NCI-H2227 (cell line): ENCODE results near the gene PSMD1.

Experiments used
- DNase-seq: peaks from one replicate; lab custom pipeline; 2025; ENCODE audit not compliant: unreplicated experiment; lab: John Stamatoyannopoulos, UW

Gene PSMD1

DNA sequence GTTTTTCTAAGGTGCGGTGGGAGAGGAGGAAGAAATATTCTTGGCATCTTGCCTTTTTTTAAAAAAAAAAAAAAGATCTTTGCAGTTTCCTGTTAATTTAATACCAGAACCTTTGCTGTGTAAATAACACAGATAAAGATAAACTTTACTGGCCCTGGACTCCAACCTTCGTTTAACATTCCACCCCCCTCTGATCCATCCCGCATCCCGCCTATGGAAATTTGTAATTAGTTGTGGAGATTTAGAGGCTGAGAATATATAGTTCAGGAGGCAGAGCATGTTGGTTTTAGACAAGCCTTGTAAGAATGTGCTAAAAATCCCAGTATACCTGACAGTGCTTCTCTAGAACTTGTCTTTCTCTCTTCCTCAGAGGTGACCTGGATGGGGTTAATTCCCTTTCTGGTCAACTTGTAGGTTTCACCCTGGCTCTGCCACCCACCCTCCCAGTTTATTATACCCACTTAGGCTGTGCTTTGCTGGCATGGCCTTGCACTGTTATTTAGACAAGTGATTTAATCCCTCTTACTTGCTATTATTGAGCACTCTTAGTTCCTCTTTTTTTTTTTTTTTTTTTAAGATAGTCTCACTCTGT, 22.3 kb upstream of the PSMD1 start:
- DNase-seq: no peak

DNA sequence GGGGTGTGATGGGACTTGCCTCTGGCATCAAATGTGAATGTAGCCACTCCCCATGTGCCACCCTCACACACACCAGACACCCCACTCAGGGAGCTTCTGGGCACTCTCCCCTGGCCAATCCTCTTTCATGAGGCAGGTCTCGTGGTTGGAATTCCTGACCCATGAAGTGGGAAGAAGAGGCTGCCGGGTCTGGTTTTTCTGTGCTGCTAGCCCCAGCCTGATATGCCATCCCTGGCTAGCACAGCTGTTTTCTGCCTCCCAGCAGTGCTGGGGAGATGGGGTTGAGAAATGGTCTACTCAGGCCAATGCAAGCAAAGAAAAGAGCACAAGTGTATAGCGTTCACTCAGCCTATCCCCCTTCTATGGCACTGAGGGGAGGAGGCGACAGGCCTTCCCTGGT, 20.5 kb upstream of the PSMD1 start:
- no peak for DNase-seq

DNA sequence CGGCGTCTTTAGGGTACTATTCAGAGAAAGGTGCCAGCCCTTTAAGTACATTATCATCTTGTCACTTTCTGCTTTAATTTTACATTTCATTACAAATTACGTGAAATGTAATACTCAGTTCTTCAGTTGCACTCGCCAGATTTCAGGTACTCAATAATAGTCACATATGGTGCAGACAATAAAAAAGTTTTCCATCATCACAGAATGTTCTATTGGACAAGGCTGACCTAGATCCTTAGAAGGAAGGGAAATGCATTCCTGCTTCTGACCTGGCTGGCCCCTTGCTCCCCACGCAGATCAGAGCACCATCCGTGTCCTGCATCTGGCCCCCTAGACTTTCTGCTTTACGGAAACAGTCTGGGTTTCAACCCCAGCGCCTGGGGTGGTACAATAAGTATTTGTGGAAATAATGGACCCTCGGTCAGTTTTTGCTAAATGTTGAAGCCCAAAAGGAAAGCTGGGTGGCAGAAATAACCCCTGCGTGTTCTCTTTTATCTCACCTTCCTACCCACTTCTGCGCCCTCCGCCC, 20.0 kb upstream of the PSMD1 start:
- no peak for DNase-seq

DNA sequence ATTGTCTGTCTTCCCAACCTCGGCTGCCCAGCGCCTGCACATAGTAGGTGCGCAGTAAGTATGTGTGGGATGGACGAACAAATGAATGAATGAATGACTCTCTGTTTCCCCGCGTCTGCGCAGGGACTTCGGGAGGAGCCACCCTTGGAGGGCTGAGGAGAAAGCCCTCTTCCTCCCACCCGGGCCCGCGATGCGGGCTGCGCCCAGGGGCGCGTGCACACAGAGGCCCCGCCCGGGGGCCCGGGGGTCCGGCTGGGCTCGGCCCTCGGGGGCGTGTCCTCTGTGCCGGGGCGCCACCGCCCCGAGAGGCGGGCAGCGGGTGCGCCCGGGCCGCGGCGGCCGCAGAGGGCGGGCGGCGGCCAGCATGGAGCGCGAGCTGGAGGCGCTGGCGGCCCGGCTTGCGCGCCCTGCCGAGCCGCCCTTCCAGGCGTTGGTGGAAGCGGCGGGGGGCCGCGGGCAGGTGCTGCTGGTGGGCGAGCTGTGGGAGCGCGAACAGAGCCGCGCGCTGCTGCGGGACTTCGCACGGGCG, 19.4 kb upstream of the PSMD1 start, which contains the start of gene C2orf72:
Gene C2orf72, plus strand, starts transcription at position 322 of the 529 bp plus-strand sequence. Its CDS starts 43 bp downstream, at position 365.
- peak; percentile 60 for DNase-seq

DNA sequence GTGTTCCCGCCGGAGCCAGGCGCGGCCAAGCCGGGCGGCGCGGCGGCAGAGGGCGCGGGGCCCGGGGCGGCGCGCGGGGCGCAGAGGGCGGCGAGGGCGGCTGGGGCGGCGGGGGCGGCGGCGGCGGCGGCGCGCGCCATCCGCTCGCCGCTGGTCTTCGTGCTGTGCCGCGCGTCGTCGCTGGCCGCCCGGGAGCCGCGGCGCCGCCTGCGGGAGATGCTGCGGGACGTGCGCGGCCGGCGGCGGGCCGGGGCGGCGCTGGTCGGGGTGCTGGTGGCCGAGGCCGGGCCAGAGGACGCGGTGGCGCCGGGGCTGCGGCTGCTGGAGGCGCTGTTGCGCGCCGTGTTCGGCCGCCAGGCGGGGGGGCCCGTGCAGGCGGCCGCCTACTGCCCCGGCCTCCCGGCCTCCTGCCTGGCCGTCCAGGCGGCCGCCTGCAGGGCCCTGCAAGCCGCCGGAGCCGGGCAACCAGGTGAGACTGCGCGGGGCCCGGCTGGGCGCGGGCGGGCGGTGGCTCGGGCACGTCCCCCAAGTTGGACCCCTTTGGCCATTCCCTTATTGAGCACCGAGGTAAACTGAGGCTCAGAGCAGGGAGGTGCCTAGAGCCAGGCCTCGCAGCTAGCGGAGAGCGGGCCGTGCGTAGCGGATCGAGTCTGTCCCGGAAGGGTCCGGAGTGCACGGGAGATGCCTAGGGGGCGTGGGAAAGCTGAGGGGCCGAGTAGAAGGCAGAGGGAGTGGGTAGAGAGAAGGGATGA, 18.8 kb upstream of the PSMD1 start:
- DNase-seq: peak; percentile 43

DNA sequence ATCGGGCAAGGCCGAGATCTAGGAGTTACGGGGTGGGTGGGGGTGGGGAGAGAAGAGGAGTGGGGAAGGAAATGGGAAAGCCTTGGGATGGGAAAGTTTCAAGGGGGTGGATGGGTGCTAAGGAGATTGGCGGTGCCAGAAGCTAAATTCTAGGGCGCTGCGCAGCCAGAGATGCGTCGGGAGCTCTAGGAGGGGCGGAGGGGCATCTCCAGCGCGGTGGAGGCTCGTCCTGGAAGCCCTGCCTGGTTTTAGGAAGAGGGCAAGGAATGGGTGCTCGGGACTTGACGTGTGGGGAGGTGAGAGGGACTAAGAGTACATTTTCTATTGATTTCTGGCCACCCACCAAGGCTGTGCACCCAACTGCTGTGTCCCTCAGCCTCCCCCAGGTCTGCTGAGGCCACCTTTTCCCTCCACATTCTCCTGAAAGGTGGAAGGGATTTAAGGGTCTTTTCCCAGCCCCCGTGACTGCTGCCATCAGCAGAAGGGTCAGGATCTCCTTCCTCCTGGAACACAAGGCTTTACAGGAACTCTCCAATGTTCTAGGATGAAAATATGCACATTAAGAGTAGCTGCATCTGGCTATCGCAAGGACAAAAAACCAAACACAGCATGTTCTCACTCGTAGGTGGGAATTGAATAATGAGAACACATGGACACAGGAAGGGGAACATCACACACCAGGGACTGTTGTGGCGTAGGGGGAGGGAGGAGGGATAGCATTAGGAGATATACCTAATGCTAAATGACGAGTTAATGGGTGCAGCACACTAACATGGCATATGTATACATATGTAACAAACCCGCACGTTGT, 18.0 kb upstream of the PSMD1 start:
- no peak for DNase-seq

DNA sequence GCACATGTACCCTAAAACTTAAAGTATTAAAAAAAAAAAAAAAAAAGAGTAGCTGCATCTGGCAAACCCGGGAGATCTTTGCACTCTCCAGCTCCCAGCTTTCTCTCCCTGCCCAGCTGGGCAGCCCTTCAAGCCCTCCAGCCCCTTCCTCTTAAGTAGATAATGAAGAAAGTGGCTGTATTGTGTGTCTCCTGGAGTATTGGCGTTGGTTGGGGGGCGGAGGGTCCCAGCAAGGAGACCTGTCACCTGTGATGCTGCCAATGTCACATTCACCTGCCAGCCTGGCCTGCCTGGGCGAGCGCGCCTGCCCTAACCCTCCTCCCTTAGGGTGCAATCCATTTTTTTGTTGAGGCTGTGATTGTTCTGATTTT, 17.4 kb upstream of the PSMD1 start:
- no peak for DNase-seq

DNA sequence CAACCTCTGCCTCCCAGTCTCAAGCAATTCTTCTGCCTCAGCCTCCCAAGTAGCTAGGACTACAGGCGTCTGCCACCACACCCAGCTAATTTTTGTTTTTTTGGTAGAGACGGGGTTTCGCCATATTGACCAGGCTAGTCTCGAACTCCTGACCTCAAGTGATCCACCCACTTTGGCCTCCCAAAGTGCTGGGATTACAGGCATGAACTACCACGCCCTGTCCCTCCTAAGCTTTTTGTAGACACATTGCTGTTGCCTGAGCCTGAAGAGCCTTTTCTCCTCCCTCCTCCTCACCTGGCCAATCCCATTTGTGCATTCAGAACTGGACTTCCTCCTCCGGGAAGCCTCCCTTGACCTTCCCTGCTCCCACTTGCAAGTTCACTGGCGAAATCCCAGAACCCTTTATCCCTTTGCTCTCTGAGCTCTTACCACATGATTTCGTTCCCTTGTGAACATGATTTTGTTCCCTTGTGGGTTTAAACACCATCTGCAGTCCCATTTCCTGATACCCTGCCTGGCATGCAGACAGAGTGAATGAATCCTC, 16.8 kb upstream of the PSMD1 start:
- no peak for DNase-seq

DNA sequence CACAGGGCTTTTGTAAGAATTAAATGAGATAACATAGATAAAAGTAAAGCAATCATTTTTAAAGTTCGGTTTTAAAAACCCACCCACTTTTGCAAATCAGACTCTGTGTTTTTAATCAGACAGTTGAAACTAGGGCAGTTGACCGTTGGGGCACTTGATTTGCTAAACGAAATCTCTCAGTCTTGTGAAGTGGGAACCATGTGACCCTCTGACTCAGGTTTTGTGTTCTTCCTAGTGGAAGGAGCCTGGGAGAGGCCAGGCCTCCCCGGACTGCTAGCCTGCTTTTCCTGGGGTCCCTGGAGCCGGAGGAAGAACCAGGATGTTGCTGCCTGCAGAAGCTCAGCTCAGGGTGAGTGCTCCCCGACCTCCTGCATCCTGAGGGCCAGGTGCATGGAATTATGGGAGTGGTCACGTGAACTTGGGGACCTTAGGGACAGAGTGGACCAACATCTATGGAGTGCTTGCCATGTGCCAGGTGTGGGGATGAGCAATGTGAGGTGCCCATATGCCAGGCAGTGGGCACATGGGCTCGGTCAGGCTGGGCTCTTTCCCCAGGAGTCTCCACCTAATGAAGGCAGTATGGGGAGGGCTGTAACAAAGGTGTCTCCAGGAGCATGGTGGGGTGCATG, 15.5 kb upstream of the PSMD1 start:
- no peak for DNase-seq

DNA sequence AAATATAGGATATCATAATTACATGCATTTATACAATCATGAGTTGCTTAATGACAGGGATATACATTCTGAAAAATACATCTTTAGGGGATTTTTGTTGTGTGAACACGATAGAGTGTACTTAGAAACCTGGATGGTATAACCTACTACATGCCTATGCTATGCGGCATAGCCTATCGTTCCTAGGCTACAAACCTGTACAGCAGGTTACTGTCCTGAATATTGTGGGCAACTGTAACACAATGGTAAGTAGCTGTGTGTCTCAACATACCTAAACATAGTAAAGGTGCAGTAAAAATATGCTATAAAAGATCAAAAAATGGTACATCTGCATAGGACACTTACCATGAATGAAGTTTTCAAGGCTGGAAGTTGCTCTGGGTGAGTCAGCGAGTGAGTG, 12.9 kb upstream of the PSMD1 start:
- DNase-seq: no peak

DNA sequence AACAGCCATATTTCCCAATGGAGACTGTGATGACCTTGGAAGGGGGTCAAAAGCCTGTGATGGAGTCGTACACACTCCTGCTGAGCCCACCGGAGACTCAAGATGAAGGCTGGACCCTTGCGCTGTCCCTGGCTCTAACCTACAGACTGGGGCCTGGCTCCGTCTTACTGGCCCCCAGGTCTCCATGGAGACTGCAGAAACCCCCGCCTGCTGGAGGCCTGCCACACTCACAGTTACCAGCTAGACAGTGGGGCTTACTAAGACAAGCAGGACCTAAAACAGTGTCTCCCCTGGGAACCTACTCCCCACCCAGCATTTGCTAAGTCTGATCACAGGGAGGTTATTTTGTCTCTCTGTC, 9.8 kb upstream of the PSMD1 start:
- no peak for DNase-seq

DNA sequence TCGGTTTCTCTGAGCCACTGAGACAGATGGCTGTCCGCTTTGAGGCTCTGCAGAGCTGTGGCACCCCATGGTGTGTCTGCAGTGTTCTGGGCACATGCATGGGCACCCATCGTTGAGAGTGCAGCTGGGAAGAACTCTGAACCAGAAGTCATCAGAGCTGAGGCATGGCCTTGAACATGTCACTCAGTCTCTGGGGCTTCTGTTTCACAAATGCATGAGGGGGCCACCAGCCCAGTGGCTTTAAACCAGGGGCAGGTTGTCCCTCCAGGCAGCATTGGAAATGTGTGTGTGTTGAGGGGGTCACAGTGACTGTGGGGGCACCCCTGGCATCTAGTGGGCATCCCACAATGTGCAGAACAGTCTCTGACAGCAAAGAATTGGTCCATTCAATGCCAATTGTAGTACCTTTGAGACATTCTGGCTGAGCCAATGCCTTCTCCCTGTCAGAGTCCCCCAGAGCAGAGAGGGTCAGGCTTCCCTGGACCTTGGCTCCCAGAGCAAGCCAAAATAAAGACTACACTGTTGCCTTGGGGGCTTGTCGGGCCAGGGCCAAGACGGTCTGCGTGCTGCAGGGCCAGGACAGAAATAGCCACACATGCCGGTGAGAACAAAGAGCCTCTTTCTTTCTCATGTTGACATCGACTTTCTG, 9.3 kb upstream of the PSMD1 start:
- no peak for DNase-seq

DNA sequence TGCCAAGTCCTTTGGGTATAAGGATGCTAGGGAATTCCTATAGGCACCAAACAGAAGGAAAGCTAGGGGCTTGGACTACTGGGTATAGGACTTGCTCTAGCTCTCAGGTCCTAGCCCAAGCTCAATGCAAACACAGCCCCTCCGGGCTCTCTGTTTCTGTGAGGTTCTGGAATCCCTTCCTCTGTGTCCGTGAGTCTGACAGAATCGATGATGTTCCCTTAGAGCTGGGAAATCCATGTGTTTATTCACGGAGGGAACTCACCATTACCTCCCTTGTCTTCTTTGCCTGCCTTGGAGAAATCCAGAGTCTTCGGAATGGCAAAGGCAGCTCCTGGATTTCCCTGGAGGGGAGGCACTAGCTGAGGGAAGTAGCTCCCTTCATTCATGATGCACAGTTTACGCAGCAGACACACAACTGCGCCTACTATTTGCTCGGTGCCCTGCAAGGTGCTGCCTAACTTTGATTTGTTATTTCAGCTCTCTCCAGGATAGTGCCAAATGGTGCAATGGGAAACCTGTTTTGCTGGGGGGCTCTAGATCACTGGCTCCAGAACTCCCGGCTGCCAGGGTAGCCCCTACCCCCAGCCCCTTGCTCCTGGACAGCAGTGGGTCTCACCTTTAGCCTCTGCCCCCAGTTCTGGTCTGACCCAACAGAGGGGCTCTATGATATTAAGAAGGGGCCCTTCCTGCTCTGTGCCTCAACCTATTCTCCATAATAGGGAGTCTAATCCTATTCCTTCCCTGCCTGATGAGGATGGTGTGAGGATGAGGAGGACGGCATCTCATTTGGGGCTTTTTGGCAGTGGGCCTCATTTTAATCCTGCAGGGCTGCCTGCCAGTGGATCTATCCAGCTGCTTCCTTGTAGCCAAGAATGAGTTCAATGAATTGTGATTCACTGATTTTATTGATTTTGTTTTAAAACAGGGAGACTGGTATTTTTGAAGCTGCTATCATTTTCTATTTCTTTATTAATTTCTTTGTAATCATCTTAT, 8.4 kb upstream of the PSMD1 start:
- DNase-seq: no peak

DNA sequence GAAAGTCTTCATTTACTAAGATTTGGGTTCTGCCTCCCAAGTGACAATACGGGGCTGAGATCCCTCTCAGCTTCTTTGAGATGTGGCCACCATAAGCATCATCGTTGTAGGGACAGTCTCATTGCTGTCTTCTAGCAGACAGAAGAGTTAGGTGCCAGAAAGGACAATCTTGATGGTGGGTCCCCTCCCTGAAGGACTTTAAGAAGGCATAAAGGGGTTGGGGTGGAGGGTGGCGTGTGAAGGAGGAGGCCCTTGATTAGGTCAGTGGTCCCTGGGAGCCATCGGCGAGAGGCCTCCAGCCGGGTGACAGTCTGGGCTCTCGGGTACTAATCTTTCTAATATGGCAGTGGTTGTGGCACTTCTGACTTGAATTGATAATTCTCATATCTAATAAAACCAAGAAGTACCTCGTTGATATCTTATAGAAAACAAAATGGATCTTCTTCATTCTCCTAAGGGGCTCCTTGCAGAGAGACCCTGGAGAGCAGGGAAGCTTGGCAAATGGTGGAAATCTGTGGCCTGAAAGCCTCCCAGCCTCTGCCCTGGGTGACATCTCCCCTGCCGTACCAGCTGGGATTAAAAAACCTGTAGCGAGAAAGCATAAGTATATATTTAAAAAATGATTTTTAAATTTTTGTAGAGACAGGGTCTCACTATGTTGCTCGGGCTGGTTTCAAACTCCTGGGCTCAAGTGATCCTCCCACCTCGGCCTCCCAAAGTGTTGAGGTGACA, 7.2 kb upstream of the PSMD1 start:
- DNase-seq: no peak

DNA sequence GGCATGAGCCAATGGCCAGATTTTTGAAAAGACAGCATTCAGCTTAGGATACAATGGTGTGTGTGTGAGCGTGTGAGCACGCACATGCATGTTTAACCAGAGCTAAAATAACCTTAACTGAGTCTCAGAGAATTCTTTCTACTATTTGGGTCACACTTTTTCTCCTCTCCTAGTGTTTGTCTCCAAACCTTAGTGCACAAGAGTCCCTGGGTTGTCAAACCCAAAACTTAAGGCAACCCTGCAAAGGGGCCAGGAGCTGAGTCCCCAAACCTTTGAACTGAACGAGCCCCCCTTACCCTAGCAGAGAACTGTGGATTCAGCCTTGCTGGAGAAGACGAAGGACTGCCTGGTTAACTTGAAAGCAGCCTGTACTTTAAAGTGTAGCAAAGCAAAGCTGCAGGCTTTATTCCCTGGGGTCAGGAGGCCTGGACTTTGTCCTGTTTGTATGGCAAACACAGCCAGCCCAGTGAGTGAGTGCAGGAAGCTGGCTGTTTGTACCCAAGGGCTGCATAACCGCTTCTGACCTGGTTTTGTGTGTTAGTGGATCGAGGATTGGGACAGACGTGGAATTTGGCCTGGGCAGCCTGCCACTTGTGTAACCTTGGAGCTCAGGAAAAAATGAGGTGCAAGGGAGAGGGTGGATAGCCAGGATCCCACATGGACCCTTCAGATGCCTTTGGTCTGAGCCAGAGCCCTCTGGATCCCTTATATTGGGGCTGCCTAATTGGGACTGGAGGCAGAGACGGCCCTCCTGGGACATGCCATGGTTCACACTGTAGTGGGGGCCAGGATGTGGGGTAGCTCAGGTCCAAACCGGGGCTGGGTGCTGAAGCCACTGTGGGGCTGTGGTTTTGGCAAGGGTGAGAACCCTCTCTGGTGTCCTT, 6.4 kb upstream of the PSMD1 start:
- DNase-seq: no peak

DNA sequence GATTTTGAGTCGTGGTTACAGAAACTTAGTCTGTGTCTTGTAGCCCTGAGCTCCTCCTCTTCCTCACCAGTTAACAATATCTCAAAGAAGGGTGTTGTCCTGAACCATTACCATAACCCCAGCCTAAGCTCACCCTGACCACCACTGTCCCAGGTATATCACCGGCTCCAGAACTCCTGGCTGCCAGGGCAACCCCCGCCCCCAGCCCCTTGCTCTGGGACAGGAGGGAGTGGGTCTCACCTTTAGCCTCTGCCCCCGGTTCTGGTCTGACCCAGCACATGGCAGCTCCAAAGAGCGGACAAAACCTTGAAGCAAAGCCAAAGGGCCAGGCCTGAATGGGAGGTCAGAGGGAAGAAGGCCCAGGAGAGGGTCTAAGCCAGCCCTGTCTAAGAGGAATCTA, 5.6 kb upstream of the PSMD1 start:
- no peak for DNase-seq
